OCI-LY7 (cell line): ENCODE measurements around the gene STUM. TPM values are rescaled to one million over a fixed set of nuclear protein-coding genes. Genes with fewer than 3 reads are reported as not detected.

Experiments
- BruUV-seq: library from RNA; stranded (reverse); fragments of 400-500 nt; replicated peaks from 2 replicates; lab custom pipeline; 2021; lab: Mats Ljungman, UMichigan
- CTCF ChIA-PET: fragments of 300-600 bp; sonication (Branson Sonifier 250); formaldehyde crosslinking; loops from one replicate; lab custom pipeline; 2022; ENCODE audit warnings: antibody characterized with exemption; ENCODE audit not compliant: unreplicated experiment; lab: Charles Lee
- POLR2A ChIA-PET: fragments of 300-600 bp; sonication (Branson Sonifier 250); formaldehyde crosslinking; loops from one replicate; lab custom pipeline; 2022; ENCODE audit warnings: antibody characterized with exemption; lab: Charles Lee
- DNase-seq: peaks from one replicate; pipeline ENCODE4 v3.0.0-alpha.2; 2015; ENCODE audit warnings: low spot score
- H2AFZ ChIP-seq: fragments of 200-600 bp; sonication (generic), shearing (Covaris generic); 2 replicates; pipeline ENCODE4 v1.6.1; 2014; ENCODE audit warnings: mild to moderate bottlenecking, antibody characterized with exemption, low read length, moderate library complexity
- H3K27ac ChIP-seq: fragments of 200-600 bp; sonication (generic); 2 replicates; pipeline ENCODE4 v1.5.1; 2014; ENCODE audit warnings: mixed run types, low read depth, mild to moderate bottlenecking, moderate library complexity, low read length, inconsistent platforms; ENCODE audit not compliant: poor library complexity, severe bottlenecking
- H3K36me3 ChIP-seq: fragments of 200-600 bp; sonication (generic); 2 replicates; pipeline ENCODE4 v1.6.1; 2014; ENCODE audit warnings: mild to moderate bottlenecking, antibody characterized with exemption, low read length, moderate library complexity, mixed read lengths; ENCODE audit not compliant: insufficient read depth
- H3K4me1 ChIP-seq: fragments of 200-600 bp; sonication (generic); 2 replicates; pipeline ENCODE4 v1.5.1; 2014; ENCODE audit warnings: mild to moderate bottlenecking, low read length; ENCODE audit not compliant: insufficient read depth, poor library complexity, severe bottlenecking
- H3K4me2 ChIP-seq: fragments of 200-600 bp; sonication (generic); 2 replicates; pipeline ENCODE4 v1.6.1; 2014; ENCODE audit warnings: mild to moderate bottlenecking, low read length
- H3K4me3 ChIP-seq: fragments of 200-600 bp; sonication (generic); 2 replicates; pipeline ENCODE4 v1.5.1; 2014; ENCODE audit warnings: mild to moderate bottlenecking, low read depth, low read length; ENCODE audit not compliant: poor library complexity, severe bottlenecking
- H3K79me2 ChIP-seq: fragments of 200-600 bp; sonication (generic); 2 replicates; pipeline ENCODE4 v1.6.1; 2016; ENCODE audit warnings: low read depth, mild to moderate bottlenecking, low read length, moderate library complexity, mixed read lengths; ENCODE audit not compliant: insufficient read depth
- H3K9me2 ChIP-seq: fragments of 200-600 bp; sonication (generic); 2 replicates; pipeline ENCODE4 v1.6.1; 2016; ENCODE audit warnings: mild to moderate bottlenecking, low read length, mixed read lengths; ENCODE audit not compliant: insufficient read depth
- H3K9me3 ChIP-seq: fragments of 200-600 bp; sonication (generic); 2 replicates; pipeline ENCODE4 v1.6.1; 2014; ENCODE audit warnings: mild to moderate bottlenecking, mixed run types, low read length, mixed read lengths
- H4K20me1 ChIP-seq: fragments of 200-600 bp; sonication (generic); 2 replicates; pipeline ENCODE4 v1.6.1; 2014; ENCODE audit warnings: mild to moderate bottlenecking, antibody characterized with exemption, low read length, moderate library complexity, mixed read lengths; ENCODE audit not compliant: insufficient read depth
- CTCF ChIP-seq: fragments of 200-600 bp; sonication (generic); conservative IDR thresholded peaks from 2 replicates; pipeline ENCODE4 v1.5.1; 2014; ENCODE audit warnings: mild to moderate bottlenecking, antibody characterized with exemption, low read length, moderate library complexity, mixed read lengths
- EZH2phosphoT487 ChIP-seq: fragments of 200-600 bp; sonication (generic); IDR thresholded peaks from 2 replicates; pipeline ENCODE4 v1.6.1; 2018; ENCODE audit warnings: low read depth, borderline replicate concordance, mild to moderate bottlenecking, mixed run types, antibody characterized with exemption, low read length, moderate library complexity, mixed read lengths
- intact Hi-C: fragments of 100-400 bp; cut with micrococcal nuclease; formaldehyde crosslinking; loops from one replicate; pipeline ENCODE4 v1.10.0; 2022; ENCODE audit not compliant: unreplicated experiment
- total RNA-seq, 2 experiments: library from RNA; depleted of rRNA in 1 of 2; stranded (reverse); fragments of >200 nt in 1 of 2; shearing (Covaris generic) in 1 of 2; gene quantifications; 2 replicates each; pipeline ENCODE4 v1.2.3, GENCODE V29; 2014 to 2022

Gene STUM
- total RNA-seq, 2 experiments from 2014 or later: not detected

- CTCF ChIA-PET: interaction anchor here (0.5 kb wide), 2 partner anchors 1482 to 1827 kb away, joined by 3 to 4 read pairs; no protein-coding TSS in a partner anchor
- no peaks in the 10 kb centered on the region for H3K9me3 ChIP-seq
- POLR2A ChIA-PET: no interaction called here
Observed at GRCh38 chr1:226577401-226578180, 29.0 kb downstream of the STUM start.

GRCh38 chr1:226578946-226579578, 30.5 kb downstream of the STUM start:
- POLR2A ChIA-PET: no interaction called here
- no peaks in the 10 kb centered on the region for H4K20me1 ChIP-seq
- H3K27ac ChIP-seq: no peak overlapping the region
- intact Hi-C loops: no loop called here
- BruUV-seq: no TSS peak
- no peaks in the 10 kb centered on the region for H3K9me2 ChIP-seq
- no peak for TF ChIP-seq EZH2phosphoT487
- no peak for TF ChIP-seq CTCF
- H3K9me3 ChIP-seq: no peaks in the 10 kb centered on the region
- H3K4me2 ChIP-seq: no peak overlapping the region
- H2AFZ ChIP-seq: no peak overlapping the region
- H3K4me3 ChIP-seq: no peak overlapping the region
- CTCF ChIA-PET: no interaction called here
- H3K36me3 ChIP-seq: no peaks in the 10 kb centered on the region
- H3K4me1 ChIP-seq: no peaks in the 10 kb centered on the region
- no peak for DNase-seq
- no peaks in the 10 kb centered on the region for H3K79me2 ChIP-seq

More at GRCh38 chr1:226577401-226578180, 29.0 kb downstream of the STUM start:
- no peak for TF ChIP-seq CTCF
- no peak for TF ChIP-seq EZH2phosphoT487
- no peaks in the 10 kb centered on the region for H3K9me2 ChIP-seq
- H3K36me3 ChIP-seq: no peaks in the 10 kb centered on the region
- no peak overlapping the region for H3K4me3 ChIP-seq
- DNase-seq: no peak
- no TSS peak for BruUV-seq
- H3K27ac ChIP-seq: no peak overlapping the region
- H4K20me1 ChIP-seq: no peaks in the 10 kb centered on the region
- intact Hi-C loops: no loop called here
- H3K4me1 ChIP-seq: no peaks in the 10 kb centered on the region
- no peak overlapping the region for H2AFZ ChIP-seq
- H3K79me2 ChIP-seq: no peaks in the 10 kb centered on the region
- no peak overlapping the region for H3K4me2 ChIP-seq
